Endothelial cell (in vitro differentiated cells): ENCODE data around the gene ABHD12. TPM values are rescaled to one million over a fixed set of nuclear protein-coding genes. Genes with fewer than 3 reads are reported as not detected.

Experiments used
- DNase-seq: peaks from one replicate; pipeline ENCODE4 v3.0.0; 2021; ENCODE audit warnings: low spot score
- H3K27ac Mint-ChIP-seq: one replicate; pipeline ENCODE4 v1.8.0; 2021; ENCODE audit warnings: mixed read lengths, inconsistent platforms; ENCODE audit not compliant: unreplicated experiment
- H3K27me3 Mint-ChIP-seq: one replicate; pipeline ENCODE4 v1.8.0; 2021; ENCODE audit warnings: mild to moderate bottlenecking, moderate library complexity, mixed read lengths, inconsistent platforms; ENCODE audit not compliant: unreplicated experiment
- H3K36me3 Mint-ChIP-seq: one replicate; pipeline ENCODE4 v1.8.0; 2021; ENCODE audit warnings: mild to moderate bottlenecking, low read depth, mixed read lengths, inconsistent platforms; ENCODE audit not compliant: unreplicated experiment
- H3K4me1 Mint-ChIP-seq: one replicate; pipeline ENCODE4 v1.8.0; 2021; ENCODE audit warnings: mild to moderate bottlenecking, mixed read lengths, inconsistent platforms; ENCODE audit not compliant: unreplicated experiment
- H3K4me3 Mint-ChIP-seq: one replicate; pipeline ENCODE4 v1.8.0; 2021; ENCODE audit warnings: mild to moderate bottlenecking, mixed read lengths, inconsistent platforms; ENCODE audit not compliant: unreplicated experiment
- H3K9me3 Mint-ChIP-seq: one replicate; pipeline ENCODE4 v1.8.0; 2021; ENCODE audit warnings: mixed read lengths, inconsistent platforms; ENCODE audit not compliant: unreplicated experiment
- CTCF ChIP-seq: fragments of 200-600 bp; sonication (generic); IDR thresholded peaks from one replicate; pipeline ENCODE4 v1.5.0; 2021; ENCODE audit warnings: antibody characterized with exemption; ENCODE audit not compliant: unreplicated experiment
- total RNA-seq: library from RNA; stranded (reverse); fragmentation: NEBNext Ultra II Directional; extraction: Animal tissue kit (Norgen Biotek cat#: 25700); gene quantifications from one replicate; pipeline ENCODE4 v1.2.1, GENCODE V29; 2021; ENCODE audit not compliant: unreplicated experiment

ABHD12 gene
- total RNA-seq, 1 donor from 2014 or later, result 28.0 TPM

- TF ChIP-seq CTCF, result no peak
- H3K9me3 Mint-ChIP-seq, result no peaks in the 10 kb centered on the region
Observed at GRCh38 chr20:25303292-25304024, 87.2 kb downstream of the ABHD12 start.

GRCh38 chr20:25302596-25302995 is 88.0 kb downstream of the ABHD12 start:
- DNase-seq, result no peak
- Mint-ChIP-seq H3K27me3 (peaks cover 11% of the 10 kb centered on the region), H3K4me1 (no peaks in the 10 kb centered on the region), H3K36me3 (peaks cover 7% of the 10 kb centered on the region), H3K4me3 (no peak overlapping the region), H3K27ac (no peak overlapping the region), H3K9me3 (no peaks in the 10 kb centered on the region)
- TF ChIP-seq CTCF, result no peak

More at GRCh38 chr20:25303292-25304024, 87.2 kb downstream of the ABHD12 start:
- Mint-ChIP-seq H3K27ac (no peak overlapping the region), H3K4me1 (no peaks in the 10 kb centered on the region), H3K4me3 (no peak overlapping the region), H3K27me3 (peaks cover 11% of the 10 kb centered on the region), H3K36me3 (peaks cover 7% of the 10 kb centered on the region)
- no peak for DNase-seq

- TF ChIP-seq CTCF, result no peak
- H3K9me3 Mint-ChIP-seq, result no peaks in the 10 kb centered on the region
- peaks cover 11% of the 10 kb centered on the region for H3K27me3 Mint-ChIP-seq
- H3K27ac Mint-ChIP-seq, result no peak overlapping the region
- no peak overlapping the region for H3K4me3 Mint-ChIP-seq
- H3K36me3 Mint-ChIP-seq, result no peaks in the 10 kb centered on the region
- no peaks in the 10 kb centered on the region for H3K4me1 Mint-ChIP-seq
- no peak for DNase-seq
Observed at GRCh38 chr20:25301357-25301920, 89.2 kb downstream of the ABHD12 start.

GRCh38 chr20:25300496-25301170 is 90.0 kb downstream of the ABHD12 start:
- Mint-ChIP-seq H3K27ac (no peak overlapping the region), H3K27me3 (peaks cover 14% of the 10 kb centered on the region), H3K4me3 (no peak overlapping the region), H3K36me3 (no peaks in the 10 kb centered on the region), H3K9me3 (no peaks in the 10 kb centered on the region), H3K4me1 (no peaks in the 10 kb centered on the region)
- no peak for TF ChIP-seq CTCF
- DNase-seq, result peak; percentile 17

GRCh38 chr20:25299806-25300205 is 90.8 kb downstream of the ABHD12 start:
- H3K27me3 Mint-ChIP-seq, result peaks cover 14% of the 10 kb centered on the region
- H3K4me1 Mint-ChIP-seq, result no peaks in the 10 kb centered on the region
- no peaks in the 10 kb centered on the region for H3K36me3 Mint-ChIP-seq
- no peak for TF ChIP-seq CTCF
- H3K9me3 Mint-ChIP-seq, result no peaks in the 10 kb centered on the region
- H3K4me3 Mint-ChIP-seq, result no peak overlapping the region
- H3K27ac Mint-ChIP-seq, result peak overlapping the region; percentile 42
- DNase-seq, result no peak
